ENCODE measurements around the gene HIRA.

GRCh38 chr22:19448739-19449421 is 17.3 kb upstream of the HIRA start:
- no peak for TF ChIP-seq EZH2 (IDR thresholded peaks at IDR 0.05; ENCODE audit: borderline replicate concordance, low read length)
- TF ChIP-seq, protein P1, sequence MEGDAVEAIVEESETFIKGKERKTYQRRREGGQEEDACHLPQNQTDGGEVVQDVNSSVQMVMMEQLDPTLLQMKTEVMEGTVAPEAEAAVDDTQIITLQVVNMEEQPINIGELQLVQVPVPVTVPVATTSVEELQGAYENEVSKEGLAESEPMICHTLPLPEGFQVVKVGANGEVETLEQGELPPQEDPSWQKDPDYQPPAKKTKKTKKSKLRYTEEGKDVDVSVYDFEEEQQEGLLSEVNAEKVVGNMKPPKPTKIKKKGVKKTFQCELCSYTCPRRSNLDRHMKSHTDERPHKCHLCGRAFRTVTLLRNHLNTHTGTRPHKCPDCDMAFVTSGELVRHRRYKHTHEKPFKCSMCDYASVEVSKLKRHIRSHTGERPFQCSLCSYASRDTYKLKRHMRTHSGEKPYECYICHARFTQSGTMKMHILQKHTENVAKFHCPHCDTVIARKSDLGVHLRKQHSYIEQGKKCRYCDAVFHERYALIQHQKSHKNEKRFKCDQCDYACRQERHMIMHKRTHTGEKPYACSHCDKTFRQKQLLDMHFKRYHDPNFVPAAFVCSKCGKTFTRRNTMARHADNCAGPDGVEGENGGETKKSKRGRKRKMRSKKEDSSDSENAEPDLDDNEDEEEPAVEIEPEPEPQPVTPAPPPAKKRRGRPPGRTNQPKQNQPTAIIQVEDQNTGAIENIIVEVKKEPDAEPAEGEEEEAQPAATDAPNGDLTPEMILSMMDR (conservative IDR thresholded peaks at IDR 0.05 in 1 of 2, IDR thresholded peaks at IDR 0.05 in 1 of 2; ENCODE audit: extremely low read depth in 1 of 2, insufficient read depth in 1 of 2, low read depth in 1 of 2, low read length in 2 of 2), result no peak
